Activated CD8-positive, alpha-beta T cell treated with anti-CD3 and anti-CD28 coated beads, Interleukin-2, amount 10 ng/mL, durations not matched to agents 7 days and 5 days (primary cell): ENCODE data around the gene BTBD9. TPM values are rescaled to one million over a fixed set of nuclear protein-coding genes. Genes with fewer than 3 reads are reported as not detected.
"Not testable (repeated sequence)": the region's sequence is repeated elsewhere in the genome, so short reads cannot be mapped to it uniquely, and the experiment has no call there.

Experiments used
- ATAC-seq: fragments of 150-1000 bp; cut with Tn5 transposase; one replicate; pipeline ENCODE4 v1.10.0; 2021; ENCODE audit warnings: moderate library complexity
- CTCF ChIA-PET: fragments of 350-600 bp; sonication (Branson Sonifier 250); formaldehyde crosslinking; loops from one replicate; lab custom pipeline; 2021; ENCODE audit warnings: antibody characterized with exemption; lab: Charles Lee
- POLR2A ChIA-PET: fragments of 350-600 bp; sonication (Branson Sonifier 250); formaldehyde crosslinking; loops from one replicate; lab custom pipeline; 2021; ENCODE audit warnings: antibody characterized with exemption; lab: Charles Lee
- DNase-seq: peaks from one replicate; pipeline ENCODE4 v3.0.0-alpha.2; 2020
- H3K27ac Mint-ChIP-seq: one replicate; pipeline ENCODE4 v1.8.0; 2021; ENCODE audit warnings: mild to moderate bottlenecking, mixed read lengths
- H3K27me3 Mint-ChIP-seq: one replicate; pipeline ENCODE4 v1.8.0; 2021; ENCODE audit warnings: low read depth, mixed read lengths
- H3K36me3 Mint-ChIP-seq: one replicate; pipeline ENCODE4 v1.8.0; 2021; ENCODE audit warnings: low read depth, mixed read lengths
- H3K4me1 Mint-ChIP-seq: one replicate; pipeline ENCODE4 v1.8.0; 2021; ENCODE audit warnings: low read depth, mixed read lengths
- H3K4me3 Mint-ChIP-seq: one replicate; pipeline ENCODE4 v1.8.0; 2021; ENCODE audit warnings: mild to moderate bottlenecking, mixed read lengths
- H3K9me3 Mint-ChIP-seq: one replicate; pipeline ENCODE4 v1.8.0; 2022; ENCODE audit warnings: mixed read lengths; ENCODE audit not compliant: insufficient read depth
- total RNA-seq, 2 experiments: library from RNA; stranded (reverse); gene quantifications; one replicate each; pipeline ENCODE4 v1.2.3, GENCODE V29; 2021

The BTBD9 gene
- total RNA-seq, 2 experiments from 2014 or later = 9.4 to 12.4 TPM

GRCh38 chr6:38646166-38646878 is 6.6 kb upstream of the BTBD9 start:
- H3K27me3 Mint-ChIP-seq = no peaks in the 10 kb centered on the region

GRCh38 chr6:38644951-38645350 is 5.2 kb upstream of the BTBD9 start:
- ATAC-seq = no peak

More at GRCh38 chr6:38646166-38646878, 6.6 kb upstream of the BTBD9 start:
- no peak for DNase-seq
- ChIA-PET CTCF (no interaction called here), POLR2A (no interaction called here)
- no peak for ATAC-seq
- no peaks in the 10 kb centered on the region for H3K9me3 Mint-ChIP-seq
- no peak overlapping the region for H3K27ac Mint-ChIP-seq
- H3K36me3 Mint-ChIP-seq = peaks cover 2% of the 10 kb centered on the region
- peaks cover 4% of the 10 kb centered on the region for H3K4me1 Mint-ChIP-seq
- H3K4me3 Mint-ChIP-seq = no peak overlapping the region

GRCh38 chr6:38640216-38640909 is 634 bp upstream of the BTBD9 start:
- Mint-ChIP-seq H3K27me3 (no peaks in the 10 kb centered on the region), H3K27ac (peak overlapping the region; percentile 93), H3K36me3 (peaks cover 2% of the 10 kb centered on the region), H3K4me3 (peak overlapping the region; percentile 88), H3K9me3 (no peaks in the 10 kb centered on the region), H3K4me1 (peaks cover 39% of the 10 kb centered on the region)
- DNase-seq (no peak), ATAC-seq (no peak)
- ChIA-PET CTCF (interaction anchor here (1.1 kb wide), 1 partner anchor 70 kb away, joined by 6 read pairs; no protein-coding TSS in a partner anchor), POLR2A (interaction anchor here (0.6 to 1.9 kb wide), 3 partner anchors 13 to 74 kb away, joined by 3 to 4 read pairs (median 4); no protein-coding TSS in a partner anchor)

More at GRCh38 chr6:38644951-38645350, 5.2 kb upstream of the BTBD9 start:
- POLR2A ChIA-PET = no interaction called here
- H3K9me3 Mint-ChIP-seq = no peaks in the 10 kb centered on the region
- no peak overlapping the region for H3K4me3 Mint-ChIP-seq
- peaks cover 12% of the 10 kb centered on the region for H3K4me1 Mint-ChIP-seq
- H3K27ac Mint-ChIP-seq = no peak overlapping the region
- CTCF ChIA-PET = no interaction called here
- no peaks in the 10 kb centered on the region for H3K27me3 Mint-ChIP-seq
- DNase-seq = no peak
- peaks cover 2% of the 10 kb centered on the region for H3K36me3 Mint-ChIP-seq

- H3K27ac Mint-ChIP-seq = peak overlapping the region; percentile 93
- peaks cover 2% of the 10 kb centered on the region for H3K36me3 Mint-ChIP-seq
- ATAC-seq (peak; percentile 58), DNase-seq (peak; percentile 68)
- no peaks in the 10 kb centered on the region for H3K9me3 Mint-ChIP-seq
- ChIA-PET POLR2A (interaction anchor here (0.6 to 1.9 kb wide), 3 partner anchors 33 to 75 kb away, joined by 3 to 4 read pairs (median 4); no protein-coding TSS in a partner anchor), CTCF (interaction anchor here (0.9 to 1.1 kb wide), 2 partner anchors 14 to 68 kb away, joined by 3 to 6 read pairs; no protein-coding TSS in a partner anchor)
- no peaks in the 10 kb centered on the region for H3K27me3 Mint-ChIP-seq
- H3K4me3 Mint-ChIP-seq = peak overlapping the region; percentile 88
- peaks cover 39% of the 10 kb centered on the region for H3K4me1 Mint-ChIP-seq
These were observed 710 bp downstream of the BTBD9 start for GRCh38 chr6:38638941-38639497.

GRCh38 chr6:38637756-38638155 is 2.0 kb downstream of the BTBD9 start:
- POLR2A ChIA-PET = no interaction called here
- CTCF ChIA-PET = no interaction called here

GRCh38 chr6:38636027-38636426 is 3.7 kb downstream of the BTBD9 start:
- DNase-seq (no peak), ATAC-seq (no peak)
- no peaks in the 10 kb centered on the region for H3K9me3 Mint-ChIP-seq
- no peak overlapping the region for H3K4me3 Mint-ChIP-seq
- peaks cover 32% of the 10 kb centered on the region for H3K4me1 Mint-ChIP-seq
- no peaks in the 10 kb centered on the region for H3K36me3 Mint-ChIP-seq
- H3K27me3 Mint-ChIP-seq = no peaks in the 10 kb centered on the region
- CTCF ChIA-PET = no interaction called here
- POLR2A ChIA-PET = no interaction called here
- no peak overlapping the region for H3K27ac Mint-ChIP-seq

More at GRCh38 chr6:38637756-38638155, 2.0 kb downstream of the BTBD9 start:
- H3K27ac Mint-ChIP-seq = no peak overlapping the region
- no peak for ATAC-seq
- H3K9me3 Mint-ChIP-seq = no peaks in the 10 kb centered on the region
- H3K36me3 Mint-ChIP-seq = no peaks in the 10 kb centered on the region
- no peaks in the 10 kb centered on the region for H3K27me3 Mint-ChIP-seq
- no peak overlapping the region for H3K4me3 Mint-ChIP-seq
- DNase-seq = no peak
- peaks cover 39% of the 10 kb centered on the region for H3K4me1 Mint-ChIP-seq

- CTCF ChIA-PET = no interaction called here
- no peak for DNase-seq
- Mint-ChIP-seq H3K4me3 (no peak overlapping the region), H3K4me1 (peaks cover 27% of the 10 kb centered on the region), H3K9me3 (no peaks in the 10 kb centered on the region), H3K27ac (no peak overlapping the region), H3K36me3 (no peaks in the 10 kb centered on the region), H3K27me3 (no peaks in the 10 kb centered on the region)
- POLR2A ChIA-PET = no interaction called here
- no peak for ATAC-seq
These were observed 5.2 kb downstream of the BTBD9 start for GRCh38 chr6:38634518-38634917.

- H3K9me3 Mint-ChIP-seq = no peaks in the 10 kb centered on the region
- CTCF ChIA-PET = no interaction called here
- H3K36me3 Mint-ChIP-seq = no peaks in the 10 kb centered on the region
- H3K4me3 Mint-ChIP-seq = no peak overlapping the region
- H3K4me1 Mint-ChIP-seq = peaks cover 13% of the 10 kb centered on the region
- no peak for DNase-seq
- POLR2A ChIA-PET = no interaction called here
- no peak for ATAC-seq
- no peak overlapping the region for H3K27ac Mint-ChIP-seq
- no peaks in the 10 kb centered on the region for H3K27me3 Mint-ChIP-seq
These were observed 7.2 kb downstream of the BTBD9 start for GRCh38 chr6:38632490-38632889.

GRCh38 chr6:38631186-38631783 is 8.4 kb downstream of the BTBD9 start:
- Mint-ChIP-seq H3K36me3 (no peaks in the 10 kb centered on the region), H3K4me1 (peaks cover 5% of the 10 kb centered on the region), H3K9me3 (no peaks in the 10 kb centered on the region), H3K27me3 (no peaks in the 10 kb centered on the region), H3K4me3 (no peak overlapping the region), H3K27ac (no peak overlapping the region)
- no peak for ATAC-seq
- ChIA-PET CTCF (no interaction called here), POLR2A (no interaction called here)
- DNase-seq = no peak

GRCh38 chr6:38625217-38625616 is 14.5 kb downstream of the BTBD9 start:
- H3K36me3 Mint-ChIP-seq = no peaks in the 10 kb centered on the region
- no peak overlapping the region for H3K4me3 Mint-ChIP-seq
- ATAC-seq (no peak), DNase-seq (no peak)
- ChIA-PET POLR2A (no interaction called here), CTCF (interaction anchor here (1.1 kb wide), 1 partner anchor 14 kb away, joined by 3 read pairs; no protein-coding TSS in a partner anchor)
- no peaks in the 10 kb centered on the region for H3K4me1 Mint-ChIP-seq
- H3K27ac Mint-ChIP-seq = no peak overlapping the region
- no peaks in the 10 kb centered on the region for H3K9me3 Mint-ChIP-seq
- no peaks in the 10 kb centered on the region for H3K27me3 Mint-ChIP-seq

- H3K4me1 Mint-ChIP-seq, H3K4me3 Mint-ChIP-seq, H3K36me3 Mint-ChIP-seq, POLR2A ChIA-PET, DNase-seq, H3K27me3 Mint-ChIP-seq, ATAC-seq, CTCF ChIA-PET, H3K9me3 Mint-ChIP-seq, H3K27ac Mint-ChIP-seq: not testable (repeated sequence)
These were observed 20.4 kb downstream of the BTBD9 start for GRCh38 chr6:38619342-38619741.
